CD4-positive, alpha-beta T cell treated with Interleukin-10 for 1 hour (primary cell): ENCODE data around the gene DIS3L2.
"Not testable (repeated sequence)": the region's sequence is repeated elsewhere in the genome, so short reads cannot be mapped to it uniquely, and the experiment has no call there.

Experiments
- DNase-seq: peaks from one replicate; pipeline ENCODE4 v3.0.0-alpha.2; 2020

DIS3L2 gene

GRCh38 chr2:231929961-231930592 lies 31.4 kb upstream of the DIS3L2 start:
- DNase-seq = no peak

GRCh38 chr2:231930593-231931281 lies 30.8 kb upstream of the DIS3L2 start:
- no peak for DNase-seq

- DNase-seq = no peak
These were observed 30.0 kb upstream of the DIS3L2 start for GRCh38 chr2:231931481-231931915.

- no peak for DNase-seq
These were observed 28.9 kb upstream of the DIS3L2 start for GRCh38 chr2:231932711-231932970.

GRCh38 chr2:231932985-231933915 lies 28.3 kb upstream of the DIS3L2 start:
- no peak for DNase-seq

- DNase-seq = no peak
These were observed 27.6 kb upstream of the DIS3L2 start for GRCh38 chr2:231933916-231934401.

- no peak for DNase-seq
These were observed 26.9 kb upstream of the DIS3L2 start for GRCh38 chr2:231934441-231935206.

GRCh38 chr2:231935207-231935524 lies 26.3 kb upstream of the DIS3L2 start:
- DNase-seq = no peak

- DNase-seq = no peak
These were observed 25.7 kb upstream of the DIS3L2 start for GRCh38 chr2:231935815-231936214.

GRCh38 chr2:231936491-231936890 lies 25.0 kb upstream of the DIS3L2 start:
- DNase-seq = no peak

GRCh38 chr2:231937057-231937456 lies 24.5 kb upstream of the DIS3L2 start:
- DNase-seq = no peak

GRCh38 chr2:231939022-231939421 lies 22.5 kb upstream of the DIS3L2 start:
- no peak for DNase-seq

- no peak for DNase-seq
These were observed 20.7 kb upstream of the DIS3L2 start for GRCh38 chr2:231940795-231941194.

GRCh38 chr2:231941673-231942072 lies 19.8 kb upstream of the DIS3L2 start:
- DNase-seq = no peak

GRCh38 chr2:231942180-231942579 lies 19.3 kb upstream of the DIS3L2 start:
- no peak for DNase-seq

GRCh38 chr2:231946241-231946814 lies 15.2 kb upstream of the DIS3L2 start:
- DNase-seq = no peak

- not testable (repeated sequence) for DNase-seq
These were observed 14.4 kb upstream of the DIS3L2 start for GRCh38 chr2:231947112-231947511.

GRCh38 chr2:231947694-231948093 lies 13.8 kb upstream of the DIS3L2 start:
- DNase-seq = no peak

- no peak for DNase-seq
These were observed 10.0 kb upstream of the DIS3L2 start for GRCh38 chr2:231951452-231952035.

- no peak for DNase-seq
These were observed 5.6 kb upstream of the DIS3L2 start for GRCh38 chr2:231955758-231956472.

- DNase-seq = no peak
These were observed 3.4 kb upstream of the DIS3L2 start for GRCh38 chr2:231957913-231958763.
